Neural cell (in vitro differentiated cells): Measurements from ENCODE around the gene KIFBP.

Source experiments
- EZH2 ChIP-seq: fragments of 200-600, 300-800 bp; shearing (Covaris generic), sonication (generic); IDR thresholded peaks from 2 replicates; pipeline ENCODE4 v1.6.1; 2014; ENCODE audit warnings: antibody characterized with exemption, low read length, borderline replicate concordance, mild to moderate bottlenecking; ENCODE audit not compliant: insufficient read depth, poor library complexity, severe bottlenecking
- POLR2AphosphoS5 ChIP-seq: IDR thresholded peaks from 2 replicates; pipeline ENCODE4 v1.6.1; 2012
- RAD21 ChIP-seq: fragments of 450-650 bp; conservative IDR thresholded peaks from 2 replicates; pipeline ENCODE4 v1.6.1; 2014; ENCODE audit warnings: antibody characterized with exemption, mild to moderate bottlenecking, moderate library complexity
- TF ChIP-seq, protein P1 (sequence below): fragments of 450-650 bp; IDR thresholded peaks from 2 replicates; pipeline ENCODE4 v1.5.1; 2014; ENCODE audit warnings: antibody characterized with exemption, mild to moderate bottlenecking, moderate library complexity; ENCODE audit not compliant: poor library complexity, severe bottlenecking
- TF ChIP-seq, protein P2 (sequence below): IDR thresholded peaks from 2 replicates; pipeline ENCODE4 v1.6.1; 2012; ENCODE audit warnings: borderline replicate concordance

DNA sequence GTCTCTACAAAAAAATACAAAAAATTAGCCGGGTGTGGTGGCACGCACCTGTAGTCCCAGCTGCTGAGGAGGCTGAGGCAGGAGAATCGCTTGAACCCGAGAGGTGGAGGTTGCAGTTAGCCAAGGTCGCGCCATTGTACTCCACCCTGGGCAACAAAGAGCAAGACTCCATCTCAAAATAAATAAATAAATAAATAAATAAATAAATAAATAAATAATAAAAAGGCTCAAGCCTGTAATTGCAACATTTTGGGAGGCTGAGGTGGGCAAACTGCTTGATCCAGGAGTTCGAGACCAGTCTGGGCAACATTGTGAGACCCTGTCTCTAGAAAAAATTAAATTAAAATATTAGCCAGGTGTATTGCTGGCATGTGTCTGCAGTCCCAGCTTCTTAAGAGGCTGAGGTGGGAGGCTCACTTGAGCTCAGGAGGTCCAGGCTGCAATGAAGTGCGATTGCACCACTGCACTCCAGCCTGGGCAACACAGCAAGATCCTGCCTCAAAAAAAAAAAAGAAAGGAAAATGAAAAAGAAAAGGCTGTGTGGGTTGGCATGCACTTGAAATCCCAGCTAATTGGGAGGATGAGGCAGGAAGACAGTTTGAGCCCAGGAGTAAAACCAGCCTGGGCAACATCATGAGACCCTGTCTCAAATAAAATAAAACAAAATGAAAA, 71.7 kb downstream of the KIFBP start:
- TF ChIP-seq, protein P1, sequence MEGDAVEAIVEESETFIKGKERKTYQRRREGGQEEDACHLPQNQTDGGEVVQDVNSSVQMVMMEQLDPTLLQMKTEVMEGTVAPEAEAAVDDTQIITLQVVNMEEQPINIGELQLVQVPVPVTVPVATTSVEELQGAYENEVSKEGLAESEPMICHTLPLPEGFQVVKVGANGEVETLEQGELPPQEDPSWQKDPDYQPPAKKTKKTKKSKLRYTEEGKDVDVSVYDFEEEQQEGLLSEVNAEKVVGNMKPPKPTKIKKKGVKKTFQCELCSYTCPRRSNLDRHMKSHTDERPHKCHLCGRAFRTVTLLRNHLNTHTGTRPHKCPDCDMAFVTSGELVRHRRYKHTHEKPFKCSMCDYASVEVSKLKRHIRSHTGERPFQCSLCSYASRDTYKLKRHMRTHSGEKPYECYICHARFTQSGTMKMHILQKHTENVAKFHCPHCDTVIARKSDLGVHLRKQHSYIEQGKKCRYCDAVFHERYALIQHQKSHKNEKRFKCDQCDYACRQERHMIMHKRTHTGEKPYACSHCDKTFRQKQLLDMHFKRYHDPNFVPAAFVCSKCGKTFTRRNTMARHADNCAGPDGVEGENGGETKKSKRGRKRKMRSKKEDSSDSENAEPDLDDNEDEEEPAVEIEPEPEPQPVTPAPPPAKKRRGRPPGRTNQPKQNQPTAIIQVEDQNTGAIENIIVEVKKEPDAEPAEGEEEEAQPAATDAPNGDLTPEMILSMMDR: no peak
- no peak for TF ChIP-seq POLR2AphosphoS5
- TF ChIP-seq RAD21: no peak
- TF ChIP-seq, protein P2, sequence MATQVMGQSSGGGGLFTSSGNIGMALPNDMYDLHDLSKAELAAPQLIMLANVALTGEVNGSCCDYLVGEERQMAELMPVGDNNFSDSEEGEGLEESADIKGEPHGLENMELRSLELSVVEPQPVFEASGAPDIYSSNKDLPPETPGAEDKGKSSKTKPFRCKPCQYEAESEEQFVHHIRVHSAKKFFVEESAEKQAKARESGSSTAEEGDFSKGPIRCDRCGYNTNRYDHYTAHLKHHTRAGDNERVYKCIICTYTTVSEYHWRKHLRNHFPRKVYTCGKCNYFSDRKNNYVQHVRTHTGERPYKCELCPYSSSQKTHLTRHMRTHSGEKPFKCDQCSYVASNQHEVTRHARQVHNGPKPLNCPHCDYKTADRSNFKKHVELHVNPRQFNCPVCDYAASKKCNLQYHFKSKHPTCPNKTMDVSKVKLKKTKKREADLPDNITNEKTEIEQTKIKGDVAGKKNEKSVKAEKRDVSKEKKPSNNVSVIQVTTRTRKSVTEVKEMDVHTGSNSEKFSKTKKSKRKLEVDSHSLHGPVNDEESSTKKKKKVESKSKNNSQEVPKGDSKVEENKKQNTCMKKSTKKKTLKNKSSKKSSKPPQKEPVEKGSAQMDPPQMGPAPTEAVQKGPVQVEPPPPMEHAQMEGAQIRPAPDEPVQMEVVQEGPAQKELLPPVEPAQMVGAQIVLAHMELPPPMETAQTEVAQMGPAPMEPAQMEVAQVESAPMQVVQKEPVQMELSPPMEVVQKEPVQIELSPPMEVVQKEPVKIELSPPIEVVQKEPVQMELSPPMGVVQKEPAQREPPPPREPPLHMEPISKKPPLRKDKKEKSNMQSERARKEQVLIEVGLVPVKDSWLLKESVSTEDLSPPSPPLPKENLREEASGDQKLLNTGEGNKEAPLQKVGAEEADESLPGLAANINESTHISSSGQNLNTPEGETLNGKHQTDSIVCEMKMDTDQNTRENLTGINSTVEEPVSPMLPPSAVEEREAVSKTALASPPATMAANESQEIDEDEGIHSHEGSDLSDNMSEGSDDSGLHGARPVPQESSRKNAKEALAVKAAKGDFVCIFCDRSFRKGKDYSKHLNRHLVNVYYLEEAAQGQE: no peak
- no peak for TF ChIP-seq EZH2
